PFSK-1 (cell line): ENCODE data around the gene TMEM117.

ENCODE experiments used
- FOXP2 ChIP-seq: optimal IDR thresholded peaks from 2 replicates; pipeline ENCODE3; 2011; ENCODE audit warnings: borderline replicate concordance, control low read depth, inconsistent platforms; ENCODE audit not compliant: insufficient read depth; ENCODE audit errors: extremely low read length, extremely low read depth
- POLR2AphosphoS5 ChIP-seq: IDR thresholded peaks from 2 replicates; pipeline ENCODE4 v1.6.1; 2012; ENCODE audit warnings: low read depth, mild to moderate bottlenecking, control low read depth, low read length, moderate library complexity
- SIN3A ChIP-seq: IDR thresholded peaks from 2 replicates; pipeline ENCODE4 v1.6.1; 2012; ENCODE audit warnings: mild to moderate bottlenecking, low read length, moderate library complexity, borderline replicate concordance; ENCODE audit not compliant: insufficient read depth
- TAF1 ChIP-seq: IDR thresholded peaks from 2 replicates; pipeline ENCODE4 v1.6.1; 2012; ENCODE audit warnings: low read length, control low read depth, borderline replicate concordance; ENCODE audit not compliant: insufficient read depth
- TF ChIP-seq, protein P1 (sequence below), 2 experiments: IDR thresholded peaks; 2 replicates each; pipeline versions ENCODE4 v1.6.1 to v1.8.0; 2011 to 2012; ENCODE audit warnings: low read depth in 2 of 2, low read length in 2 of 2, control low read depth in 1 of 2, inconsistent platforms in 1 of 2, mild to moderate bottlenecking in 1 of 2, moderate library complexity in 1 of 2; ENCODE audit not compliant: insufficient read depth in 1 of 2

The TMEM117 gene

DNA sequence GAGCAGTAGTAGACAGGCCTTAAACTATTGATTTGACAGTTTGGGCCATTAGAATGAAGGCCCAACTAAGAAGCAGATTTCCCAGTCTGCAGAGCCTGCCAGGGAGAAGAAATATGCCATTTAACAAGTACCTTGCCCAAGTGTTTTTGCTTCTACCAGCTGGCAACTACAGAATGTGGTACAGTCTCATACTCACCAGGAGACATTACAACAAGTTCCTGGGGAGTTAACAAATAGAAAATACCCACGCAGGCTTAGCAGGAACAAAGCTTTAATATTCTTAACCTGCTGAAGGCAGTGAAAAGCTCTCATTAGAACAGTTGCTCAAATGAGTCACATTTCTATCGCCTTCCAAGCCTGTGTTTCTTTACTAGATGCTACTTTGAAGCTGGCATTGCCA, 241.0 kb downstream of the TMEM117 start:
- TF ChIP-seq, protein P1, sequence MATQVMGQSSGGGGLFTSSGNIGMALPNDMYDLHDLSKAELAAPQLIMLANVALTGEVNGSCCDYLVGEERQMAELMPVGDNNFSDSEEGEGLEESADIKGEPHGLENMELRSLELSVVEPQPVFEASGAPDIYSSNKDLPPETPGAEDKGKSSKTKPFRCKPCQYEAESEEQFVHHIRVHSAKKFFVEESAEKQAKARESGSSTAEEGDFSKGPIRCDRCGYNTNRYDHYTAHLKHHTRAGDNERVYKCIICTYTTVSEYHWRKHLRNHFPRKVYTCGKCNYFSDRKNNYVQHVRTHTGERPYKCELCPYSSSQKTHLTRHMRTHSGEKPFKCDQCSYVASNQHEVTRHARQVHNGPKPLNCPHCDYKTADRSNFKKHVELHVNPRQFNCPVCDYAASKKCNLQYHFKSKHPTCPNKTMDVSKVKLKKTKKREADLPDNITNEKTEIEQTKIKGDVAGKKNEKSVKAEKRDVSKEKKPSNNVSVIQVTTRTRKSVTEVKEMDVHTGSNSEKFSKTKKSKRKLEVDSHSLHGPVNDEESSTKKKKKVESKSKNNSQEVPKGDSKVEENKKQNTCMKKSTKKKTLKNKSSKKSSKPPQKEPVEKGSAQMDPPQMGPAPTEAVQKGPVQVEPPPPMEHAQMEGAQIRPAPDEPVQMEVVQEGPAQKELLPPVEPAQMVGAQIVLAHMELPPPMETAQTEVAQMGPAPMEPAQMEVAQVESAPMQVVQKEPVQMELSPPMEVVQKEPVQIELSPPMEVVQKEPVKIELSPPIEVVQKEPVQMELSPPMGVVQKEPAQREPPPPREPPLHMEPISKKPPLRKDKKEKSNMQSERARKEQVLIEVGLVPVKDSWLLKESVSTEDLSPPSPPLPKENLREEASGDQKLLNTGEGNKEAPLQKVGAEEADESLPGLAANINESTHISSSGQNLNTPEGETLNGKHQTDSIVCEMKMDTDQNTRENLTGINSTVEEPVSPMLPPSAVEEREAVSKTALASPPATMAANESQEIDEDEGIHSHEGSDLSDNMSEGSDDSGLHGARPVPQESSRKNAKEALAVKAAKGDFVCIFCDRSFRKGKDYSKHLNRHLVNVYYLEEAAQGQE (IDR thresholded peaks at IDR 0.05; ENCODE audit: insufficient read depth in 1 of 2, low read depth in 2 of 2, low read length in 2 of 2), result no peak
- TF ChIP-seq FOXP2 (no peak), TAF1 (no peak), SIN3A (no peak), POLR2AphosphoS5 (no peak)

- TF ChIP-seq SIN3A (no peak), FOXP2 (no peak), TAF1 (no peak), POLR2AphosphoS5 (no peak)
- TF ChIP-seq, protein P1 (IDR thresholded peaks at IDR 0.05; ENCODE audit: insufficient read depth in 1 of 2, low read depth in 2 of 2, low read length in 2 of 2), result no peak
Observed at GRCh38 chr12:44077294-44077693, 241.4 kb downstream of the TMEM117 start.

- TF ChIP-seq, protein P1 (IDR thresholded peaks at IDR 0.05; ENCODE audit: insufficient read depth in 1 of 2, low read depth in 2 of 2, low read length in 2 of 2), result no peak
- TF ChIP-seq FOXP2 (no peak), POLR2AphosphoS5 (no peak), SIN3A (no peak), TAF1 (no peak)
Observed at GRCh38 chr12:44078273-44078672, 242.4 kb downstream of the TMEM117 start.

DNA sequence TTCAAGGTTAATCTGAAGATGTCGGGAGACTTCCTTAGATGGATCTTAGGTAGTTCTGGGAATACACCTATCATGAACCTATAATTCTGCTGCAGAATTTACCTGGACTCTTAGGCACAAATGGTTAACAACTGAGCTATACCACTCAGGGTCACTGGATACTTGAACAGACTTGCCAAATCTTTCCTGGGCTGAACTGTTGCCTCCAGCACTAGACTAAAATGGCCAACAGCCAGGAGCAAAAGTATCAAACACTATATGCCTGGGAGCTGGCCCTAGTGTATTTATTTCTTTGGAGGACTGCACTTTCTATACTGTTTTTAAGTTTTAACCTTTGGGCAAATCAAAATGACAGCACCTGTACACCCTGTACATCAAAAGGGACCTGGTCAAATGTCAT, 252.8 kb downstream of the TMEM117 start:
- TF ChIP-seq, protein P1 (IDR thresholded peaks at IDR 0.05; ENCODE audit: insufficient read depth in 1 of 2, low read depth in 2 of 2, low read length in 2 of 2), result no peak
- no peak for TF ChIP-seq FOXP2
- no peak for TF ChIP-seq POLR2AphosphoS5
- TF ChIP-seq TAF1, result no peak
- TF ChIP-seq SIN3A, result no peak

DNA sequence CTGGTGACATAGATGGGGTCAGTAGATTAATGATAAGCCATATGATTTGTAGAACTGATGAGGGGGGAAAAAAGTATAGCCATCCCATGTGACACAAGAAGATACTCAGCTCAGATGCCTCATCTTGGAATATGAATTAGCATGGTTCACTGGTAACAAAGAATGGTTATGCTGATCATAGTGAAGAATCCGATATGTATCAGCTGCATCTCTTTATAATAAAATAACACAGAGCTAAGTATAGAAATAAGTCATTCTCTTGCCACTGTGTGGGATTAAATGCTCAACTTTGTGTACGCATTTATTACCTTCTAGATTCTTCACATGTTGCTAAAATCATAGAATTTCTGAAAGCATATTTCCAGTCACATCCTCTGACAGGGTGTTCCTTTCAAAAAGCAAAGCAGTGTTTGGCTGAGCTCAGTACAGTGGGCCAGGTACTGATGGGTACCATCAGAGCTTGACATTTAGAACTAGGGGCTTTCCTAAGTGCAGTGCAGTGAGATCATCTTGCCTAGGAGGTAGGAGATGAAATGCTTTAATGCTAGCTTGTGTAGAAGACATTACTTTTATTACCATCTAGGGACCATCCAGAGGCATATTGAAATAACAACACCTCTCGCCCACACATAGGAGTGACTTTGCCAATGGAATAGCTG, 256.2 kb downstream of the TMEM117 start:
- TF ChIP-seq POLR2AphosphoS5 (no peak), SIN3A (no peak)
- TF ChIP-seq, protein P1 (IDR thresholded peaks at IDR 0.05; ENCODE audit: insufficient read depth in 1 of 2, low read depth in 2 of 2, low read length in 2 of 2), result no peak
